Upper lobe of right lung (tissue), 1 donor: ENCODE data around the gene HKDC1. TPM values are rescaled to one million over a fixed set of nuclear protein-coding genes. Genes with fewer than 3 reads are reported as not detected.

Source experiments
- ATAC-seq: fragments of 200-7000 bp; cut with Tn5 transposase; one replicate; pipeline ENCODE4 v1.9.1; 2020; ENCODE audit warnings: mild to moderate bottlenecking, moderate library complexity
- DNase-seq: peaks from one replicate; pipeline ENCODE4 v3.0.0-alpha.2; 2020
- H3K27ac ChIP-seq: fragments of 200-600 bp; one replicate; pipeline ENCODE4 v1.8.0; 2022
- H3K27me3 ChIP-seq: fragments of 200-600 bp; one replicate; pipeline ENCODE4 v1.8.0; 2022; ENCODE audit warnings: mild to moderate bottlenecking
- H3K36me3 ChIP-seq: fragments of 200-600 bp; one replicate; pipeline ENCODE4 v1.8.0; 2022
- H3K4me1 ChIP-seq: fragments of 200-600 bp; one replicate; pipeline ENCODE4 v1.8.0; 2022
- H3K4me3 ChIP-seq: fragments of 200-600 bp; one replicate; pipeline ENCODE4 v1.8.0; 2022; ENCODE audit warnings: mild to moderate bottlenecking
- H3K9me3 ChIP-seq: fragments of 200-600 bp; one replicate; pipeline ENCODE4 v1.8.0; 2022
- CTCF ChIP-seq: fragments of 200-600 bp; IDR thresholded peaks from one replicate; pipeline ENCODE4 v1.8.0; 2022; ENCODE audit warnings: antibody characterized with exemption
- intact Hi-C: fragments of 100-400 bp; cut with DNase I; formaldehyde crosslinking; loops from one replicate; pipeline ENCODE4 v1.11.0; 2022
- total RNA-seq: library from RNA; stranded (reverse); fragmentation: NEBNext Ultra II Directional; extraction: Animal tissue kit (Norgen Biotek cat#: 25700); gene quantifications from one replicate; pipeline ENCODE4 v1.2.1, GENCODE V29; 2021
- donor health status: DM: no; HTN: yes; CAD: no; lungs with severe emphysema.

The HKDC1 gene
- total RNA-seq, 1 donor from 2014 or later, result 9.6 TPM

DNA sequence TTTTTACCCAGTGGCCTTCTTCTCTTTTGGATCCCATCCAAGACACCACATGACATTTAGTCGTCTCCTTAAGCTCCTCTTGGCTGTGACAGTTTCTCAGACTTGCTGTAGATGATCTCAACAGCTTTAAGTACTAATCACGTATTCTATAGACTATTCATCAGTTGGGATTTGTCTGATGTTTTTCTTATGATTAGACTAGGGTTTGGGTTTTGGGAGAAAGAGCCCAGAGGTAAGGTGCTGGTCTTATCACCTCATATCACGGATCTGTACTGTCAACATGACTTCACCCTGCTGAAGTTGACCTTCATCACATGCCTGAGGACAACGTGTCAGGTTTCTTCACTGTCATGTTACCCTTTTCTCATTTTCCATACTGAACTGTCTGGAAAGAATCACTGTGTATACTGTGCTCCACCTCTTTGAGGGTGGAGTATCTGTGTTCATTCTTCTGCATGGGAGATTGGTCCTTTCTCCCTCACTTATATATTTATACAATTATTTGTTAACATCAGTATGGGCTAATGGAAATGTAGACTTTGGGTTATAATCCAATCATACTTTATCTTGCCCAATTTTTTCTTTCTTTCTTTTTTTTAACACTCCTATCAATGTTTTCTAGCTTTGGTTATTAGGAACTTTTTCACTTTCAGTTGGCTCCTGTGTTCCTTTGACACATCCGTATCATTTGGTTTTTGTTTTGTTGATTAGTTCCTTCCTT lies 6.4 kb upstream of the HKDC1 start:
- no peak overlapping the region for H3K4me3 ChIP-seq
- intact Hi-C loops, result no loop called here
- ATAC-seq (no peak), DNase-seq (no peak)
- H3K27ac ChIP-seq, result no peak overlapping the region
- H3K36me3 ChIP-seq, result peaks cover 2% of the 10 kb centered on the region
- no peaks in the 10 kb centered on the region for H3K27me3 ChIP-seq
- no peaks in the 10 kb centered on the region for H3K9me3 ChIP-seq
- no peak for TF ChIP-seq CTCF
- H3K4me1 ChIP-seq, result peaks cover 10% of the 10 kb centered on the region

DNA sequence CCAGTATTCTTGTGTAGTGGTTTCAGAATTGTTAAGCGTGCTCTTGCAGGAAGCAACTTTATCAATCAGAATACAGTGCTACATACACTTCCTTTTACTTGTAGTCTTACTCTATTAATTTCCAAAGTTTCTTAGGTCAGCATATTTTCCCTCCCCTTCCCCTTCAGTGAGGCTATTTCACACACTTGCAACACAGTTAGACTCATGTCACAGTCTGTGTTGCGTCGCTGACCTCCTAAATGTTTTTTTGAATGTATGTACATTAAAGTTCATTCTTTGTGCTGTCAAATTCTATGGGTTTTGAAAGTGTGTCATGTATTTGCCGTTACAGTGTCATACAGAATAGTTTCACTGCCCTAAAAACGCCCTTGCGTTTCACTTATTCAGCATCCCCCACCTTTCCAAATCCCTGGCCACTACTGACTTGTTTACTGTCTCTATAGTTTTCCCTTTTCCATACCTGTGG lies 5.4 kb upstream of the HKDC1 start:
- Histone ChIP-seq H3K4me1 (peaks cover 10% of the 10 kb centered on the region), H3K27me3 (no peaks in the 10 kb centered on the region), H3K27ac (no peak overlapping the region), H3K4me3 (no peak overlapping the region), H3K9me3 (no peaks in the 10 kb centered on the region), H3K36me3 (no peaks in the 10 kb centered on the region)
- intact Hi-C loops, result no loop called here
- no peak for TF ChIP-seq CTCF
- peak; percentile 47 for ATAC-seq
- no peak for DNase-seq

DNA sequence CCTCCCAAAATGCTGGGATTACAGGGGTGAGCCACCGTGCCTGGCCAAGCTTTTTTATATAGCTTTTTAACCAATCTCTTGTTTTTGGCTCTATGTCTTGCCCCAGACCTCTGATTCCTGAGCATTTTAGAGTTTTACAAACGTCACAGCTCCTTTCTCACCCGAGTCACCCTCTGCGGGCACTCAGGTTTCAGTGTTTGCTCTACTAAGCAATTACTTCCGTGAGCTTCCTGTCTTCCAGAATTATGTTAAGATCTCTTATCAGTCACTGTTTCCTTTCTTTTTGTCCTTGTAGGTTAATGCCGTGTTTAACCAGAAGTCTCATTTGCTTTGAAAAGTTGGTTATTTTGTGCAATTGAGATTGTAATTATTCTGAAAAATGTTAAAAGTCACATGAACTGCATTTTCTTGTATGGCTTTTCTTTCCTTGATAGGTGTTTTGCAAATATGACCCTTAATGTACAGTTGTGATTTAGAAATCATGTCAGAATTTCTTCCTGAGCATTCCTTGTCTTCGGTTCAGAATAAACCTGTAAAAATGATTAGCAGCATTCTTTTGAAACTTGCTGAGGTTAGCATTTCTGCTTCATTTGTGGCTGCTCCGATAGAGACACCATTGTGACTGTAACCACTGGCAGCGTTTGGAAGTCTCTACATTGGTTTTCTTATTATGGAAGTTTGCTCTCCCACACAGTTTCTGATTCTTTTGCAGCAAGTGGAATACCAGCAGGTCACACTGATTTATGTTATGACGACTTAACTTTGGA lies 4.5 kb upstream of the HKDC1 start:
- Histone ChIP-seq H3K27ac (peak overlapping the region; percentile 11), H3K4me1 (peaks cover 10% of the 10 kb centered on the region), H3K36me3 (no peaks in the 10 kb centered on the region), H3K4me3 (no peak overlapping the region), H3K27me3 (no peaks in the 10 kb centered on the region), H3K9me3 (no peaks in the 10 kb centered on the region)
- DNase-seq (no peak), ATAC-seq (no peak)
- TF ChIP-seq CTCF, result no peak
- intact Hi-C loops, result no loop called here

- Histone ChIP-seq H3K9me3 (no peaks in the 10 kb centered on the region), H3K27me3 (no peaks in the 10 kb centered on the region), H3K4me1 (peaks cover 13% of the 10 kb centered on the region), H3K36me3 (no peaks in the 10 kb centered on the region), H3K27ac (no peak overlapping the region), H3K4me3 (no peak overlapping the region)
- TF ChIP-seq CTCF, result no peak
- intact Hi-C loops, result no loop called here
- DNase-seq, result no peak
- no peak for ATAC-seq
These were observed 3.5 kb upstream of the HKDC1 start for GRCh38 chr10:69216577-69217118.

DNA sequence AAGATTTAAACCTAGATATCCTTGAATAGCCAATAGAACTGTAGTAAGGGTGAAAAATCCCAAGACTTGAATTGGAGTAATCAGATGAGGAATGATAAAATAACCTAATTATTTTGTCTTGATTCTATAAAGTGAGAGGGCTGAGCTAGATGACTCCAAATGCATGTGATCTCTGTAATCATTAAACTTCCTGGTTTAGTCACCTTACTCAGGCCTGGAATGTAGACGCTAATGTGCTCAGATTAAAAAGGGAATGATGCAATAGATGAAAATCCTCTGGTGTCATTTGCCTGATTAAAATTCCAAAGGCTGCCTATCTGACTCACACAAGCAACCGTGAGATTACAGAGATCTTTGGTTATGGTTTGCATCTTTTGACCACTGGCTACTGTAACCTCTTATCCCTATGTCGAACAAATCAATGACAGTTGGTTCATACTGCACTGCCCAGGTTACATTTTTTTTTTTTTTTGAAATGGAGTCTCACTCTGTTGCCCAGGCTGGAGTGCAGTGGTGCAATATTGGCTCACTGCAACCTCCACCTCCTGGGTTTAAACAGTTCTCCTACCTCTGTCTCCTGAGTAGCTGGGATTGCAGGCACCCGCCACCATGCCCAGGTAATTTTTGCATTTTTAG lies 2.9 kb upstream of the HKDC1 start:
- H3K27ac ChIP-seq, result no peak overlapping the region
- no peak overlapping the region for H3K4me3 ChIP-seq
- no peaks in the 10 kb centered on the region for H3K27me3 ChIP-seq
- H3K36me3 ChIP-seq, result no peaks in the 10 kb centered on the region
- no peak for TF ChIP-seq CTCF
- ATAC-seq (peak; percentile 61), DNase-seq (no peak)
- peaks cover 19% of the 10 kb centered on the region for H3K4me1 ChIP-seq
- intact Hi-C loops, result no loop called here
- no peaks in the 10 kb centered on the region for H3K9me3 ChIP-seq
